GM12878 (cell line): Measurements from ENCODE around the gene APOBEC3C. TPM values are rescaled to one million over a fixed set of nuclear protein-coding genes. Genes with fewer than 3 reads are reported as not detected.
"Not testable (repeated sequence)": the region's sequence is repeated elsewhere in the genome, so short reads cannot be mapped to it uniquely, and the experiment has no call there.

Source experiments
- ATAC-seq: fragments of 200-7000 bp; cut with Tn5 transposase; 3 replicates; pipeline ENCODE4 v1.9.1; 2020; ENCODE audit warnings: mild to moderate bottlenecking, moderate library complexity
- BruUV-seq: library from RNA; stranded (reverse); fragments of 400-500 nt; replicated peaks from 2 replicates; lab custom pipeline; 2021; lab: Mats Ljungman, UMichigan
- CTCF ChIA-PET: fragments of 300-600 bp; sonication (Branson Sonifier 250); formaldehyde crosslinking; extraction: SDS; loops from one replicate; lab custom pipeline; 2021; ENCODE audit warnings: inconsistent platforms; lab: Yijun Ruan, JAX
- POLR2A ChIA-PET: fragments of 350-600 bp; formaldehyde crosslinking; extraction: SDS; loops from one replicate; lab custom pipeline; 2021; ENCODE audit warnings: inconsistent platforms; lab: Charles Lee
- RAD21 ChIA-PET: fragments of 300-600 bp; sonication (Branson Sonifier 250); formaldehyde crosslinking; loops from one replicate; lab custom pipeline; 2023; ENCODE audit warnings: antibody characterized with exemption; ENCODE audit not compliant: unreplicated experiment; lab: Charles Lee
- SMC1A ChIA-PET: fragments of 300-600 bp; sonication (Branson Sonifier 250); formaldehyde crosslinking; loops from one replicate; lab custom pipeline; 2023; ENCODE audit not compliant: unreplicated experiment, uncharacterized antibody; lab: Charles Lee
- DNase-seq: peaks from one replicate; pipeline ENCODE4 v3.0.0-alpha.2; 2011; ENCODE audit warnings: low read depth, low spot score
- FAIRE-seq: peaks from 3 replicates; lab custom pipeline; 2011; peaks lifted over from hg19 to GRCh38; lab: Jason Lieb, UNC
- H2AFZ ChIP-seq: 2 replicates; pipeline ENCODE4 v1.6.0; 2011; ENCODE audit warnings: low read depth, low read length, control low read depth; ENCODE audit not compliant: control insufficient read depth
- H3K27ac ChIP-seq: 2 replicates; pipeline ENCODE4 v1.5.1; 2011; ENCODE audit warnings: control low read depth; ENCODE audit not compliant: control insufficient read depth, insufficient read depth
- H3K27me3 ChIP-seq, 2 experiments: replicated peaks in 1 of 2; 2 replicates each; pipeline versions ENCODE4 v1.6.0 to v1.6.1; 2011; ENCODE audit warnings: low read length in 1 of 2; ENCODE audit not compliant: control insufficient read depth in 2 of 2, insufficient read depth in 2 of 2
- H3K36me3 ChIP-seq, 2 experiments: 2 replicates each; pipeline ENCODE4 v1.5.1; 2011; ENCODE audit warnings: low read length in 1 of 2; ENCODE audit not compliant: control insufficient read depth in 2 of 2, insufficient read depth in 2 of 2
- H3K4me1 ChIP-seq: 2 replicates; pipeline ENCODE4 v1.6.1; 2011; ENCODE audit warnings: mild to moderate bottlenecking, low read length, moderate library complexity, mixed read lengths; ENCODE audit not compliant: control insufficient read depth, insufficient read depth
- H3K4me2 ChIP-seq: 2 replicates; pipeline ENCODE4 v1.6.0; 2011; ENCODE audit warnings: control low read depth; ENCODE audit not compliant: control insufficient read depth, insufficient read depth
- H3K4me3 ChIP-seq: fragments of 200-600 bp; sonication (generic); 2 replicates; pipeline ENCODE4 v1.5.1; 2016
- H3K79me2 ChIP-seq: 2 replicates; pipeline ENCODE4 v1.6.0; 2011; ENCODE audit warnings: low read length; ENCODE audit not compliant: control insufficient read depth, insufficient read depth
- H3K9ac ChIP-seq: 2 replicates; pipeline ENCODE4 v1.8.0; 2011; ENCODE audit warnings: low read length, control low read depth, mixed read lengths; ENCODE audit not compliant: control insufficient read depth, insufficient read depth
- H3K9me3 ChIP-seq: replicated peaks from 3 replicates; pipeline ENCODE4 v1.5.1; 2011; ENCODE audit warnings: mild to moderate bottlenecking, low read length; ENCODE audit not compliant: control insufficient read depth, insufficient read depth
- H4K20me1 ChIP-seq: 2 replicates; pipeline ENCODE4 v1.6.0; 2011; ENCODE audit not compliant: control insufficient read depth, insufficient read depth
- WGBS: methylation state at CpG from one replicate; pipeline ENCODE4 v1.1.6; 2016; ENCODE audit warnings: low lambda C conversion rate; ENCODE audit not compliant: insufficient replicate concordance, insufficient coverage; ENCODE audit errors: missing lambda C conversion rate; 5-methylcytosine and 5-hydroxymethylcytosine counted together
- in situ Hi-C: fragments of 300-500 bp; cut with MboI; formaldehyde crosslinking; loops from 9 replicates; pipeline ENCODE4 v1.14.3; 2018; ENCODE audit warnings: mixed read lengths
- intact Hi-C: fragments of 100-400 bp; cut with micrococcal nuclease; formaldehyde crosslinking; loops from one replicate; pipeline ENCODE4 v1.14.2; 2022; ENCODE audit not compliant: unreplicated experiment
- polyA plus RNA-seq, 11 experiments: library from polyadenylated mRNA; depleted of rRNA in 4 of 11; unstranded in 6 of 11; stranded (reverse) in 5 of 11; fragments of >200 nt; fragmentation: Nextera tagmentation in 4 of 11; fragmentation: Illumina TruSeq in 1 of 11; extraction: Ambion mirVana in 4 of 11; extraction: Trizol in 1 of 11; gene quantifications; 1 replicate in 1 of 11; 2 replicates in 10 of 11; pipeline versions ENCODE4 v1.2.1 to v1.2.3, GENCODE V29; 2011 to 2016; ENCODE audit warnings: inconsistent platforms in 2 of 11, missing spikeins in 2 of 11, low read depth in 1 of 11
- total RNA-seq, 4 experiments: library from RNA; depleted of rRNA in 3 of 4; stranded (reverse); fragments of >200 nt in 3 of 4; fragmentation: Illumina TruSeq in 1 of 4; extraction: Trizol in 1 of 4; gene quantifications; 2 replicates each; pipeline versions ENCODE4 v1.2.1 to v1.2.3, GENCODE V29; 2013 to 2021

The APOBEC3C gene
- total and polyA plus RNA-seq, 10 of the 15 experiments (the other 5 are each of a cell fraction or from before 2014, with no cell fraction given): 22.9 to 290 (median 156) TPM

DNA sequence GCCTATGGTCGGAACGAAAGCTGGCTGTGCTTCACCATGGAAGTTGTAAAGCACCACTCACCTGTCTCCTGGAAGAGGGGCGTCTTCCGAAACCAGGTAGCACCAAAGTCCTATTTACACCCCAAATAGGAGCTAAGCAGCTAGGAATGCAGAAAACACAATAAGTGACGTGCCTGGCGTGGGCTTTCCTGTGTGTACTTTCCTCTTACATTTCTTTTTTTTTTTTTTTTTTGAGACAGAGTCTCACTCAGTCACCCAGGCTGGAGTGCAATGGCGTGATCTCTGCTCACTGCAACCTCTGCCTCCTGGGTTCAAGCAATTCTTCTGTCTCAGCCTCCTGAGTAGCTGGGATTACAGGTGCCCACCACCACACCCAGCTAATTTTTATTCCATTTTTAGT is 35.4 kb downstream of the APOBEC3C start:
- WGBS: 85% methylated on average over 5 of the region's 7 CpGs
- FAIRE-seq: not testable (repeated sequence)

DNA sequence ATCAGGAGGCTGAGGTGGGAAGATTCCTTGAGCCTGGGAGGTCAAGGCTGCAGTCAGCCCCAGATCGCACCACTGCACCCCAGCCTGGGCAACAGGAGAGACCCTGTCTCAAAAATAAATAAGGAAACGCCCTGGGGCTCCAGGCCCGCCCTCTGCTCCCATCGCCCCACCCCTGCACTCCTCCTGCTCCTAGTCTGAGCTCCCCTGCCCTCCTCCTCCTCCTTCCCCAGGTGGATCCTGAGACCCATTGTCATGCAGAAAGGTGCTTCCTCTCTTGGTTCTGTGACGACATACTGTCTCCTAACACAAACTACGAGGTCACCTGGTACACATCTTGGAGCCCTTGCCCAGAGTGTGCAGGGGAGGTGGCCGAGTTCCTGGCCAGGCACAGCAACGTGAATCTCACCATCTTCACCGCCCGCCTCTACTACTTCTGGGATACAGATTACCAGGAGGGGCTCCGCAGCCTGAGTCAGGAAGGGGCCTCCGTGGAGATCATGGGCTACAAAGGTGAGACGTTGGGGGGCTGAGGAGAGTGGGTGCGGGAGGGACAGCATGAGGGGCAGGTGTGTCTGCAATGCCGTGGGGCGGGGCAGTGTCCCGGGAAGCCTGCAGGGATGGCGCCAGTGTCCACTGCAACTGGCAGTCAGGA is 37.9 kb downstream of the APOBEC3C start:
- H3K4me1 ChIP-seq, H3K27me3 ChIP-seq, ATAC-seq, H3K27ac ChIP-seq, H3K4me3 ChIP-seq, BruUV-seq, H2AFZ ChIP-seq, H3K36me3 ChIP-seq, H3K9ac ChIP-seq, intact Hi-C loops, SMC1A ChIA-PET, FAIRE-seq, H3K4me2 ChIP-seq, CTCF ChIA-PET, H3K79me2 ChIP-seq, in situ Hi-C loops, RAD21 ChIA-PET, DNase-seq, H4K20me1 ChIP-seq, H3K9me3 ChIP-seq: not testable (repeated sequence)
- WGBS: 95% methylated on average over 13 of the region's 18 CpGs
- POLR2A ChIA-PET: interaction anchor here (0.8 kb wide), 1 partner anchor 841 kb away, joined by 3 read pairs; no protein-coding TSS in a partner anchor

More for the DNA sequence above, 35.4 kb downstream of the APOBEC3C start:
- H3K4me2 ChIP-seq, H3K9me3 ChIP-seq, ATAC-seq, H3K9ac ChIP-seq, H4K20me1 ChIP-seq, H2AFZ ChIP-seq, BruUV-seq, H3K27me3 ChIP-seq, H3K27ac ChIP-seq, H3K4me3 ChIP-seq, H3K79me2 ChIP-seq, H3K4me1 ChIP-seq, intact Hi-C loops, in situ Hi-C loops, H3K36me3 ChIP-seq, DNase-seq: not testable (repeated sequence)
- ChIA-PET POLR2A (interaction anchor here (0.7 kb wide), 3 partner anchors 36 to 846 kb away, joined by 4 to 6 read pairs (median 4); no protein-coding TSS in a partner anchor), CTCF (interaction anchor here (0.6 to 1.2 kb wide), 4 partner anchors 19 to 122 kb away, joined by 3 to 4 read pairs (median 3); no protein-coding TSS in a partner anchor), RAD21 (interaction anchor here (0.6 to 1.2 kb wide), 3 partner anchors 49 to 156 kb away, joined by 3 to 4 read pairs (median 3); no protein-coding TSS in a partner anchor), SMC1A (interaction anchor here (1.2 to 1.3 kb wide), 2 partner anchors 49 to 71 kb away, joined by 3 read pairs; no protein-coding TSS in a partner anchor)
